Liver (tissue), 3 donors: ENCODE measurements around the gene C3orf70.

Experiments
- EGR1 ChIP-seq, 2 donors: IDR thresholded peaks; 2 replicates each; pipeline ENCODE4 v1.6.1; 2016 to 2018; ENCODE audit warnings: antibody characterized with exemption in 2 of 2, low read depth in 2 of 2
- FOXA1 ChIP-seq: IDR thresholded peaks from 2 replicates; pipeline ENCODE4 v1.6.1; 2016; ENCODE audit warnings: antibody characterized with exemption
- GABPA ChIP-seq, 2 donors: IDR thresholded peaks in 1 of 2; conservative IDR thresholded peaks in 1 of 2; 2 replicates each; pipeline ENCODE4 v1.6.1; 2016; ENCODE audit warnings: antibody characterized with exemption in 2 of 2, mild to moderate bottlenecking in 1 of 2, moderate library complexity in 1 of 2
- JUND ChIP-seq, 2 donors: IDR thresholded peaks; 2 replicates each; pipeline ENCODE4 v1.6.1; 2016; ENCODE audit warnings: antibody characterized with exemption in 2 of 2
- RAD21 ChIP-seq, 2 donors: IDR thresholded peaks; 2 replicates each; pipeline ENCODE4 v1.6.1; 2016; ENCODE audit warnings: antibody characterized with exemption in 2 of 2, mild to moderate bottlenecking in 2 of 2
- SP1 ChIP-seq: IDR thresholded peaks from 2 replicates; pipeline ENCODE4 v1.6.1; 2018; ENCODE audit warnings: antibody characterized with exemption, mild to moderate bottlenecking
- TAF1 ChIP-seq: conservative IDR thresholded peaks from 2 replicates; pipeline ENCODE4 v1.6.1; 2016; ENCODE audit warnings: antibody characterized with exemption, mild to moderate bottlenecking
- YY1 ChIP-seq: IDR thresholded peaks from 2 replicates; pipeline ENCODE4 v1.6.1; 2016; ENCODE audit warnings: antibody characterized with exemption, mild to moderate bottlenecking
- TF ChIP-seq, protein P1 (sequence below): fragments of 150-350 bp; IDR thresholded peaks from 2 replicates; pipeline ENCODE4 v1.5.1; 2017; ENCODE audit warnings: improper control_type of control experiment, low read depth, low read length; ENCODE audit not compliant: missing input control
- TF ChIP-seq, protein P2 (sequence below): IDR thresholded peaks from 2 replicates; pipeline ENCODE4 v1.6.1; 2016; ENCODE audit warnings: antibody characterized with exemption
- TF ChIP-seq, protein P3 (sequence below): IDR thresholded peaks from 2 replicates; pipeline ENCODE4 v1.6.1; 2016; ENCODE audit warnings: antibody characterized with exemption
- TF ChIP-seq, protein P4 (sequence below): IDR thresholded peaks from 2 replicates; pipeline ENCODE4 v1.6.1; 2016; ENCODE audit warnings: antibody characterized with exemption, mild to moderate bottlenecking
- TF ChIP-seq, protein P5 (sequence below): IDR thresholded peaks from 2 replicates; pipeline ENCODE4 v1.6.1; 2016; ENCODE audit warnings: antibody characterized with exemption
- donor health status: healthy.
- donor health status: healthy.

DNA sequence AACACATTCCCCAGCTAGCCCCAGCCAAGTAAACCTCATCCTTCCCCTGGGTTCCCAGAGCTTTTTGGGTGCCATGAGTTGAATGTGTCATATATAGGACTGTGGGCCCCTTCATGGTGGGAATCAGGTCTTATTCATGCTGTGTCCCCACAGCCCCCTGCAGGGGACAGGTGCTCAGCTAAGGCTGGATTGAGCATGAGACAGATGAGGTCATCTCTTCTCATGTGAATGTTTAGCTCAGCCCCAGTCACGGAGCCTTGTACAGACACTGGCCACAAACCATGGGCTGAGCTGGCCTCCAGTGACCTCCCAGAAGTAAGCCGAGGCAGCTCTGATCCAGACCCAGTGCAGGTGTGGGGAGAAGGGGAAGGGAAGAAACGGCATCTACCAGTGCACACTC is 70.7 kb downstream of the C3orf70 start:
- TF ChIP-seq, protein P1, sequence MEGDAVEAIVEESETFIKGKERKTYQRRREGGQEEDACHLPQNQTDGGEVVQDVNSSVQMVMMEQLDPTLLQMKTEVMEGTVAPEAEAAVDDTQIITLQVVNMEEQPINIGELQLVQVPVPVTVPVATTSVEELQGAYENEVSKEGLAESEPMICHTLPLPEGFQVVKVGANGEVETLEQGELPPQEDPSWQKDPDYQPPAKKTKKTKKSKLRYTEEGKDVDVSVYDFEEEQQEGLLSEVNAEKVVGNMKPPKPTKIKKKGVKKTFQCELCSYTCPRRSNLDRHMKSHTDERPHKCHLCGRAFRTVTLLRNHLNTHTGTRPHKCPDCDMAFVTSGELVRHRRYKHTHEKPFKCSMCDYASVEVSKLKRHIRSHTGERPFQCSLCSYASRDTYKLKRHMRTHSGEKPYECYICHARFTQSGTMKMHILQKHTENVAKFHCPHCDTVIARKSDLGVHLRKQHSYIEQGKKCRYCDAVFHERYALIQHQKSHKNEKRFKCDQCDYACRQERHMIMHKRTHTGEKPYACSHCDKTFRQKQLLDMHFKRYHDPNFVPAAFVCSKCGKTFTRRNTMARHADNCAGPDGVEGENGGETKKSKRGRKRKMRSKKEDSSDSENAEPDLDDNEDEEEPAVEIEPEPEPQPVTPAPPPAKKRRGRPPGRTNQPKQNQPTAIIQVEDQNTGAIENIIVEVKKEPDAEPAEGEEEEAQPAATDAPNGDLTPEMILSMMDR = no peak
- no peak for TF ChIP-seq SP1
- TF ChIP-seq, protein P2, sequence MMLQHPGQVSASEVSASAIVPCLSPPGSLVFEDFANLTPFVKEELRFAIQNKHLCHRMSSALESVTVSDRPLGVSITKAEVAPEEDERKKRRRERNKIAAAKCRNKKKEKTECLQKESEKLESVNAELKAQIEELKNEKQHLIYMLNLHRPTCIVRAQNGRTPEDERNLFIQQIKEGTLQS = no peak
- TF ChIP-seq, protein P3, sequence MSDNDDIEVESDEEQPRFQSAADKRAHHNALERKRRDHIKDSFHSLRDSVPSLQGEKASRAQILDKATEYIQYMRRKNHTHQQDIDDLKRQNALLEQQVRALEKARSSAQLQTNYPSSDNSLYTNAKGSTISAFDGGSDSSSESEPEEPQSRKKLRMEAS = no peak
- no peak for TF ChIP-seq RAD21 (IDR thresholded peaks at IDR 0.05)
- TF ChIP-seq, protein P4, sequence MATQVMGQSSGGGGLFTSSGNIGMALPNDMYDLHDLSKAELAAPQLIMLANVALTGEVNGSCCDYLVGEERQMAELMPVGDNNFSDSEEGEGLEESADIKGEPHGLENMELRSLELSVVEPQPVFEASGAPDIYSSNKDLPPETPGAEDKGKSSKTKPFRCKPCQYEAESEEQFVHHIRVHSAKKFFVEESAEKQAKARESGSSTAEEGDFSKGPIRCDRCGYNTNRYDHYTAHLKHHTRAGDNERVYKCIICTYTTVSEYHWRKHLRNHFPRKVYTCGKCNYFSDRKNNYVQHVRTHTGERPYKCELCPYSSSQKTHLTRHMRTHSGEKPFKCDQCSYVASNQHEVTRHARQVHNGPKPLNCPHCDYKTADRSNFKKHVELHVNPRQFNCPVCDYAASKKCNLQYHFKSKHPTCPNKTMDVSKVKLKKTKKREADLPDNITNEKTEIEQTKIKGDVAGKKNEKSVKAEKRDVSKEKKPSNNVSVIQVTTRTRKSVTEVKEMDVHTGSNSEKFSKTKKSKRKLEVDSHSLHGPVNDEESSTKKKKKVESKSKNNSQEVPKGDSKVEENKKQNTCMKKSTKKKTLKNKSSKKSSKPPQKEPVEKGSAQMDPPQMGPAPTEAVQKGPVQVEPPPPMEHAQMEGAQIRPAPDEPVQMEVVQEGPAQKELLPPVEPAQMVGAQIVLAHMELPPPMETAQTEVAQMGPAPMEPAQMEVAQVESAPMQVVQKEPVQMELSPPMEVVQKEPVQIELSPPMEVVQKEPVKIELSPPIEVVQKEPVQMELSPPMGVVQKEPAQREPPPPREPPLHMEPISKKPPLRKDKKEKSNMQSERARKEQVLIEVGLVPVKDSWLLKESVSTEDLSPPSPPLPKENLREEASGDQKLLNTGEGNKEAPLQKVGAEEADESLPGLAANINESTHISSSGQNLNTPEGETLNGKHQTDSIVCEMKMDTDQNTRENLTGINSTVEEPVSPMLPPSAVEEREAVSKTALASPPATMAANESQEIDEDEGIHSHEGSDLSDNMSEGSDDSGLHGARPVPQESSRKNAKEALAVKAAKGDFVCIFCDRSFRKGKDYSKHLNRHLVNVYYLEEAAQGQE = no peak
- TF ChIP-seq YY1 = no peak
- no peak for TF ChIP-seq EGR1 (IDR thresholded peaks at IDR 0.05; ENCODE audit: low read depth in 2 of 2)
- no peak for TF ChIP-seq GABPA (IDR thresholded peaks at IDR 0.05 in 1 of 2, conservative IDR thresholded peaks at IDR 0.05 in 1 of 2)
- TF ChIP-seq TAF1 = no peak
- no peak for TF ChIP-seq JUND (IDR thresholded peaks at IDR 0.05)
- no peak for TF ChIP-seq FOXA1
- TF ChIP-seq, protein P5, sequence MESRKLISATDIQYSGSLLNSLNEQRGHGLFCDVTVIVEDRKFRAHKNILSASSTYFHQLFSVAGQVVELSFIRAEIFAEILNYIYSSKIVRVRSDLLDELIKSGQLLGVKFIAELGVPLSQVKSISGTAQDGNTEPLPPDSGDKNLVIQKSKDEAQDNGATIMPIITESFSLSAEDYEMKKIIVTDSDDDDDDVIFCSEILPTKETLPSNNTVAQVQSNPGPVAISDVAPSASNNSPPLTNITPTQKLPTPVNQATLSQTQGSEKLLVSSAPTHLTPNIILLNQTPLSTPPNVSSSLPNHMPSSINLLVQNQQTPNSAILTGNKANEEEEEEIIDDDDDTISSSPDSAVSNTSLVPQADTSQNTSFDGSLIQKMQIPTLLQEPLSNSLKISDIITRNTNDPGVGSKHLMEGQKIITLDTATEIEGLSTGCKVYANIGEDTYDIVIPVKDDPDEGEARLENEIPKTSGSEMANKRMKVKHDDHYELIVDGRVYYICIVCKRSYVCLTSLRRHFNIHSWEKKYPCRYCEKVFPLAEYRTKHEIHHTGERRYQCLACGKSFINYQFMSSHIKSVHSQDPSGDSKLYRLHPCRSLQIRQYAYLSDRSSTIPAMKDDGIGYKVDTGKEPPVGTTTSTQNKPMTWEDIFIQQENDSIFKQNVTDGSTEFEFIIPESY = no peak
